HepG2 (cell line): ENCODE results near the gene ZBTB44. TPM values are rescaled to one million over a fixed set of nuclear protein-coding genes. Genes with fewer than 3 reads are reported as not detected.

ENCODE experiments used
- ATAC-seq: fragments of 200-7000 bp; cut with Tn5 transposase; 3 replicates; pipeline ENCODE4 v1.9.1; 2020; ENCODE audit warnings: mild to moderate bottlenecking, moderate library complexity
- BruUV-seq: library from RNA; stranded (reverse); fragments of 400-500 nt; replicated peaks from 2 replicates; lab custom pipeline; 2021; lab: Mats Ljungman, UMichigan
- CTCF ChIA-PET: fragments of 300-600 bp; formaldehyde crosslinking; extraction: SDS; loops from one replicate; lab custom pipeline; 2021; ENCODE audit warnings: low total read pairs, inconsistent platforms, low intra/inter-chr PET ratio; lab: Yijun Ruan, JAX
- POLR2A ChIA-PET: fragments of 350-600 bp; sonication (Branson Sonifier 250); formaldehyde crosslinking; loops from one replicate; lab custom pipeline; 2020; ENCODE audit warnings: antibody characterized with exemption, inconsistent platforms; lab: Yijun Ruan, JAX
- DNase-seq: peaks from one replicate; pipeline ENCODE4 v3.0.0-alpha.2; 2015; ENCODE audit warnings: low spot score
- FAIRE-seq: peaks from 3 replicates; lab custom pipeline; 2011; peaks lifted over from hg19 to GRCh38; lab: Jason Lieb, UNC
- H2AFZ ChIP-seq: one replicate; pipeline ENCODE4 v1.6.1; 2011; ENCODE audit warnings: low read length, inconsistent platforms
- H3K27ac ChIP-seq: fragments of 300-600 bp; 3 replicates; pipeline ENCODE4 v1.8.0; 2011; ENCODE audit warnings: mixed run types, mild to moderate bottlenecking, mixed read lengths, low read length, inconsistent platforms; ENCODE audit not compliant: insufficient read depth; ENCODE audit errors: extremely low read length
- H3K27me3 ChIP-seq, 2 experiments: fragments of 200-600 bp in 1 of 2; 2 replicates in 1 of 2; 3 replicates in 1 of 2; pipeline versions ENCODE4 v1.6.0 to v1.8.0; 2011; ENCODE audit warnings: low read length in 2 of 2, mild to moderate bottlenecking in 2 of 2, moderate library complexity in 2 of 2, inconsistent platforms in 1 of 2; ENCODE audit not compliant: insufficient read depth in 2 of 2, control insufficient read depth in 1 of 2
- H3K36me3 ChIP-seq, 2 experiments: fragments of 200-600 bp in 1 of 2; replicated peaks in 1 of 2; 2 replicates in 1 of 2; 3 replicates in 1 of 2; pipeline versions ENCODE4 v1.5.1 to v1.8.0; 2011; ENCODE audit warnings: low read length in 2 of 2, inconsistent platforms in 1 of 2; ENCODE audit not compliant: insufficient read depth in 2 of 2, control insufficient read depth in 1 of 2
- H3K4me1 ChIP-seq: 2 replicates; pipeline ENCODE4 v1.5.1; 2012; ENCODE audit warnings: low read length, inconsistent platforms; ENCODE audit not compliant: insufficient read depth
- H3K4me2 ChIP-seq: 2 replicates; pipeline ENCODE4 v1.6.0; 2011; ENCODE audit warnings: low read depth, low read length, inconsistent platforms
- H3K4me3 ChIP-seq, 3 experiments: fragments of 200-600 bp in 1 of 3; sonication (generic), shearing (Covaris generic) in 1 of 3; replicated peaks in 1 of 3; 2 replicates each; pipeline ENCODE4 v1.5.1; 2011 to 2016; ENCODE audit warnings: low read length in 3 of 3, inconsistent platforms in 2 of 3, low read depth in 2 of 3, mild to moderate bottlenecking in 2 of 3, control low read depth in 1 of 3, mixed read lengths in 1 of 3; ENCODE audit not compliant: insufficient read depth in 1 of 3
- H3K79me2 ChIP-seq: one replicate; pipeline ENCODE4 v1.6.1; 2011; ENCODE audit warnings: low read length, inconsistent platforms; ENCODE audit not compliant: insufficient read depth
- H3K9ac ChIP-seq: 2 replicates; pipeline ENCODE4 v1.6.0; 2011; ENCODE audit warnings: mild to moderate bottlenecking, low read depth, low read length, inconsistent platforms; ENCODE audit not compliant: insufficient read depth
- H3K9me3 ChIP-seq: 2 replicates; pipeline ENCODE4 v1.5.1; 2012; ENCODE audit warnings: mild to moderate bottlenecking, low read length
- H4K20me1 ChIP-seq: 2 replicates; pipeline ENCODE4 v1.6.0; 2011; ENCODE audit warnings: inconsistent platforms, mild to moderate bottlenecking, low read length, moderate library complexity; ENCODE audit not compliant: insufficient read depth
- AHR ChIP-seq: IDR thresholded peaks from 2 replicates; pipeline ENCODE4 v1.6.1; 2018; ENCODE audit warnings: missing genetic modification reagents, missing compliant biosample characterization
- CREB1 ChIP-seq, 2 experiments: fragments of 450-650 bp in 1 of 2; IDR thresholded peaks; 2 replicates each; pipeline ENCODE4 v1.6.1; 2016 to 2017; ENCODE audit warnings: control low read depth in 1 of 2, mild to moderate bottlenecking in 1 of 2, missing compliant biosample characterization in 1 of 2, missing genetic modification characterization in 1 of 2
- GTF2F1 ChIP-seq: fragments of 150-350 bp; IDR thresholded peaks from 2 replicates; pipeline ENCODE4 v1.6.1; 2014; ENCODE audit warnings: low read length
- GTF3A ChIP-seq: sonication (generic); formaldehyde crosslinking; conservative IDR thresholded peaks from 2 replicates; pipeline ENCODE4 v1.4.0; 2020; ENCODE audit warnings: mild to moderate bottlenecking, missing genetic modification reagents
- MEF2D ChIP-seq: sonication (generic); formaldehyde crosslinking; IDR thresholded peaks from 2 replicates; pipeline ENCODE4 v1.5.1; 2020; ENCODE audit warnings: mild to moderate bottlenecking, missing genetic modification reagents
- NFE2 ChIP-seq: sonication (generic); formaldehyde crosslinking; IDR thresholded peaks from 2 replicates; pipeline ENCODE4 v1.4.0; 2020; ENCODE audit warnings: missing genetic modification reagents
- NR2C2 ChIP-seq: sonication (generic); formaldehyde crosslinking; IDR thresholded peaks from 2 replicates; pipeline ENCODE4 v1.4.0; 2020; ENCODE audit warnings: missing genetic modification reagents, mild to moderate bottlenecking, moderate library complexity, borderline replicate concordance
- PRMT3 ChIP-seq: sonication (generic); formaldehyde crosslinking; IDR thresholded peaks from 2 replicates; pipeline ENCODE4 v1.8.1; 2022; ENCODE audit warnings: low read depth, mild to moderate bottlenecking, moderate library complexity, missing genetic modification reagents, borderline replicate concordance
- SSRP1 ChIP-seq: IDR thresholded peaks from 2 replicates; pipeline ENCODE4 v1.6.1; 2016; ENCODE audit warnings: control low read depth
- TBP ChIP-seq: sonication (generic); formaldehyde crosslinking; IDR thresholded peaks from 2 replicates; pipeline ENCODE4 v1.5.0; 2020; ENCODE audit warnings: missing genetic modification reagents
- ZBTB3 ChIP-seq: sonication (generic); formaldehyde crosslinking; IDR thresholded peaks from 2 replicates; pipeline ENCODE4 v1.4.0; 2020; ENCODE audit warnings: low read depth, mild to moderate bottlenecking, moderate library complexity, missing genetic modification reagents, borderline replicate concordance
- ZNF20 ChIP-seq: sonication (generic); formaldehyde crosslinking; IDR thresholded peaks from 2 replicates; pipeline ENCODE4 v1.4.0; 2020; ENCODE audit warnings: mild to moderate bottlenecking, moderate library complexity, missing genetic modification reagents
- ZNF260 ChIP-seq: sonication (generic); formaldehyde crosslinking; IDR thresholded peaks from 2 replicates; pipeline ENCODE4 v1.4.0; 2020; ENCODE audit warnings: missing genetic modification reagents, low read depth, mild to moderate bottlenecking, borderline replicate concordance
- ZNF83 ChIP-seq: sonication (generic); formaldehyde crosslinking; IDR thresholded peaks from 2 replicates; pipeline ENCODE4 v1.4.0; 2020; ENCODE audit warnings: missing genetic modification reagents, mild to moderate bottlenecking, borderline replicate concordance
- ZNF883 ChIP-seq: sonication (generic); formaldehyde crosslinking; IDR thresholded peaks from 2 replicates; pipeline ENCODE4 v1.5.1; 2020; ENCODE audit warnings: mild to moderate bottlenecking, missing genetic modification reagents; ENCODE audit errors: not compliant biosample characterization
- WGBS: methylation state at CpG from one replicate; pipeline ENCODE4 v1.1.6; 2017; ENCODE audit warnings: low lambda C conversion rate; 5-methylcytosine and 5-hydroxymethylcytosine counted together
- in situ Hi-C: cut with HindIII; loops from 2 replicates; pipeline ENCODE4 v1.10.0; 2017; ENCODE audit warnings: low pct_unique_long_range_greater_than_20kb; ENCODE audit not compliant: extremely low pct_ligation_motif_present
- intact Hi-C: fragments of 100-400 bp; cut with micrococcal nuclease; formaldehyde crosslinking; loops from one replicate; pipeline ENCODE4 v1.10.0; 2022; ENCODE audit not compliant: unreplicated experiment
- polyA plus RNA-seq, 8 experiments: library from polyadenylated mRNA; depleted of rRNA in 3 of 8; stranded (reverse) in 7 of 8; unstranded in 1 of 8; fragments of >200 nt; fragmentation: Illumina TruSeq in 4 of 8; extraction: Trizol in 4 of 8; gene quantifications; 2 replicates each; pipeline versions ENCODE4 v1.2.1 to v1.2.3, GENCODE V29; 2011 to 2016; ENCODE audit warnings: low read depth in 4 of 8, missing spikeins in 1 of 8, mixed read lengths in 1 of 8; ENCODE audit not compliant: insufficient read depth in 1 of 8
- total RNA-seq, 5 experiments: library from RNA; depleted of rRNA; stranded (reverse); fragments of >200 nt; fragmentation: Illumina TruSeq; extraction: Trizol; gene quantifications; 2 replicates each; pipeline ENCODE4 v1.2.3, GENCODE V29; 2016; ENCODE audit warnings: low read depth in 1 of 5
- TF ChIP-seq, protein P1 (sequence below): sonication (generic); formaldehyde crosslinking; IDR thresholded peaks from 2 replicates; pipeline ENCODE4 v1.4.0; 2020; ENCODE audit warnings: missing genetic modification reagents
- TF ChIP-seq, protein P2 (sequence below): sonication (generic); formaldehyde crosslinking; IDR thresholded peaks from 2 replicates; pipeline ENCODE4 v1.8.1; 2023; ENCODE audit warnings: mild to moderate bottlenecking, missing genetic modification reagents
- TF ChIP-seq, protein P3 (sequence below): sonication (generic); IDR thresholded peaks from 2 replicates; pipeline ENCODE4 v1.6.1; 2016; ENCODE audit warnings: low read depth, borderline replicate concordance

Gene ZBTB44
- total and polyA plus RNA-seq, 2 of the 13 experiments (the other 11 are each of a cell fraction or from before 2014, with no cell fraction given), result 22.8 to 23.6 TPM

GRCh38 chr11:130206141-130206540, 108.6 kb downstream of the ZBTB44 start:
- intact Hi-C loops, result no loop called here
- Histone ChIP-seq H3K79me2 (no peaks in the 10 kb centered on the region), H3K4me3 (no peak overlapping the region), H3K27me3 (no peaks in the 10 kb centered on the region), H3K9me3 (no peaks in the 10 kb centered on the region), H3K9ac (no peak overlapping the region), H3K4me1 (no peaks in the 10 kb centered on the region), H3K27ac (no peak overlapping the region), H2AFZ (no peak overlapping the region), H4K20me1 (no peaks in the 10 kb centered on the region), H3K36me3 (no peaks in the 10 kb centered on the region), H3K4me2 (no peak overlapping the region)
- DNase-seq, result no peak
- ChIA-PET CTCF (no interaction called here), POLR2A (no interaction called here)
- in situ Hi-C loops, result loop anchor here (25.0 kb wide), 1 partner anchor 681 kb away; no protein-coding TSS in a partner anchor
- no TSS peak for BruUV-seq
- FAIRE-seq, result no peak
- no peak for ATAC-seq
- WGBS, result 63% methylated on average over 22 of the region's 22 CpGs
- TF ChIP-seq NFE2 (CRISPR knock-in tag) (no peak), CREB1 (IDR thresholded peaks at IDR 0.05) (no peak), CREB1 (CRISPR knock-in tag; IDR thresholded peaks at IDR 0.05) (no peak), ZNF260 (no peak), SSRP1 (CRISPR knock-in tag) (no peak), ZBTB3 (CRISPR knock-in tag) (no peak), ZNF83 (CRISPR knock-in tag) (no peak), ZNF883 (CRISPR knock-in tag) (no peak), NR2C2 (CRISPR knock-in tag) (no peak), GTF2F1 (no peak), ZNF20 (CRISPR knock-in tag) (no peak), TBP (CRISPR knock-in tag) (no peak), MEF2D (no peak), GTF3A (CRISPR knock-in tag) (no peak), AHR (no peak), PRMT3 (CRISPR knock-in tag) (no peak)
- TF ChIP-seq, protein P1, sequence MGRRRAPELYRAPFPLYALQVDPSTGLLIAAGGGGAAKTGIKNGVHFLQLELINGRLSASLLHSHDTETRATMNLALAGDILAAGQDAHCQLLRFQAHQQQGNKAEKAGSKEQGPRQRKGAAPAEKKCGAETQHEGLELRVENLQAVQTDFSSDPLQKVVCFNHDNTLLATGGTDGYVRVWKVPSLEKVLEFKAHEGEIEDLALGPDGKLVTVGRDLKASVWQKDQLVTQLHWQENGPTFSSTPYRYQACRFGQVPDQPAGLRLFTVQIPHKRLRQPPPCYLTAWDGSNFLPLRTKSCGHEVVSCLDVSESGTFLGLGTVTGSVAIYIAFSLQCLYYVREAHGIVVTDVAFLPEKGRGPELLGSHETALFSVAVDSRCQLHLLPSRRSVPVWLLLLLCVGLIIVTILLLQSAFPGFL (CRISPR knock-in tag), result no peak
- TF ChIP-seq, protein P2, sequence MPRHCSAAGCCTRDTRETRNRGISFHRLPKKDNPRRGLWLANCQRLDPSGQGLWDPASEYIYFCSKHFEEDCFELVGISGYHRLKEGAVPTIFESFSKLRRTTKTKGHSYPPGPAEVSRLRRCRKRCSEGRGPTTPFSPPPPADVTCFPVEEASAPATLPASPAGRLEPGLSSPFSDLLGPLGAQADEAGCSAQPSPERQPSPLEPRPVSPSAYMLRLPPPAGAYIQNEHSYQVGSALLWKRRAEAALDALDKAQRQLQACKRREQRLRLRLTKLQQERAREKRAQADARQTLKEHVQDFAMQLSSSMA (CRISPR knock-in tag), result no peak
- TF ChIP-seq, protein P3, sequence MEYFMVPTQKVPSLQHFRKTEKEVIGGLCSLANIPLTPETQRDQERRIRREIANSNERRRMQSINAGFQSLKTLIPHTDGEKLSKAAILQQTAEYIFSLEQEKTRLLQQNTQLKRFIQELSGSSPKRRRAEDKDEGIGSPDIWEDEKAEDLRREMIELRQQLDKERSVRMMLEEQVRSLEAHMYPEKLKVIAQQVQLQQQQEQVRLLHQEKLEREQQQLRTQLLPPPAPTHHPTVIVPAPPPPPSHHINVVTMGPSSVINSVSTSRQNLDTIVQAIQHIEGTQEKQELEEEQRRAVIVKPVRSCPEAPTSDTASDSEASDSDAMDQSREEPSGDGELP, result no peak
